Keratinocyte (primary cell): ENCODE data around the gene IL1RL1.

ENCODE experiments used
- CTCF ChIP-seq, 3 experiments: IDR thresholded peaks in 1 of 3; conservative IDR thresholded peaks in 1 of 3; optimal IDR thresholded peaks in 1 of 3; 2 replicates in 2 of 3; 3 replicates in 1 of 3; pipeline versions ENCODE3 to v1.5.1; 2011; ENCODE audit warnings: low read length in 3 of 3, mild to moderate bottlenecking in 3 of 3, moderate library complexity in 2 of 3, control low read depth in 1 of 3, inconsistent platforms in 1 of 3; ENCODE audit not compliant: insufficient read depth in 2 of 3; ENCODE audit errors: extremely low read depth in 1 of 3
- EZH2 ChIP-seq: IDR thresholded peaks from one replicate; pipeline ENCODE4 v1.6.1; 2012; ENCODE audit warnings: inconsistent platforms, mild to moderate bottlenecking, low read length, moderate library complexity

- TF ChIP-seq EZH2 = no peak
- no peak for TF ChIP-seq CTCF (optimal IDR thresholded peaks at IDR 0.05 in 1 of 3, IDR thresholded peaks at IDR 0.05 in 1 of 3, conservative IDR thresholded peaks at IDR 0.05 in 1 of 3; ENCODE audit: extremely low read depth in 1 of 3, insufficient read depth in 2 of 3, low read length in 3 of 3)
Observed at GRCh38 chr2:102350137-102350793, 38.9 kb downstream of the IL1RL1 start.
